ENCODE results near the gene TMEM127. TPM values are rescaled to one million over a fixed set of nuclear protein-coding genes. Genes with fewer than 3 reads are reported as not detected.
A peak's percentile ranks its signal among the peaks of the same experiment; 100 is the strongest.

The TMEM127 gene
- total RNA-seq, 1 donor from 2014 or later, result 45.2 TPM

DNA sequence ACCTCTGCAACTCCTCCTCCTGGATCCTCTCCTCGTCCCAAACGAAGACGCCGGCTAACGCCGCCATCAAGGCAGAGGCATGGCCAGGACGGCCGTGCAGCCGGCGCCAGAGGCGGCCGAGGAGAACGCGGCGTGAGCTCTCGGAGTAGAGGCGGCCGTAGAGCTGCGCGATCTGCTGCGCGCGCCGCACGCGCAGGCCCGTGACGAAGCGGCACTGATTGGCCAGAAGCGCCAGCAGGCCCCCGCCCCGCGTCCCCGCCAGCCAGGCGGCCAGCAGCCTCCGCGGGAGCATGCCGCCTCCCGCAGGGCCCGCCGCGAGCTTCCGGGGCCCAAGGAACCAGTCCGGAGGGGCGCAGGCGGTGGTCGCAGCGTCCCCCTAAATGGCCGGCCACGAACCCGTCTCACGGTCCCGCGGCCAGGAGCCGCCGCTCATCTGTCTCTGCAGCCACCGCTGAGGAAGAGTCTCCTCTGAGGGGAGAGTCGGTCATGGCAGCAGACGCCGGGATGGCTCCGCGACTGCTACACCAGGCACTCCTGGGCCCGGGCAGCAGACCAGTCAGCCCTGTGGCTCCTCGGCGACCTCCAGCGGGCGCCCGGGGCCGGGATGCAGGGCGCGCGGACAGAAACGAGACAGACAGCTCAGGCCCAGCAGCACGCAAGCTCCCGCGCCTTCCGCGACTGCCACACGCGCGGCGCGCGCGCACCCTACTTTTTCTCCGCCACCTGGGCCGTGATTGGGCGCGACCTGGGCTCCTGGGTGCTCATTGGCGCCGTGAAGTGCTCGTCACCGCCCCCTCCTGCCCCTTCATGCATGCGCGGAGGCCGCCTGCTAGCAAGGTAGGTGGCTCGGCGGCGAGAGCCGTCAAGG is 57.4 kb downstream of the TMEM127 start, which contains the start of gene STARD7:
TSS of gene STARD7 (minus strand) at position 685 of the 868 bp plus-strand sequence. CDS start at position 292, 393 bp downstream.
- DNase-seq (ENCODE audit: low read depth), result peak; percentile 98

DNA sequence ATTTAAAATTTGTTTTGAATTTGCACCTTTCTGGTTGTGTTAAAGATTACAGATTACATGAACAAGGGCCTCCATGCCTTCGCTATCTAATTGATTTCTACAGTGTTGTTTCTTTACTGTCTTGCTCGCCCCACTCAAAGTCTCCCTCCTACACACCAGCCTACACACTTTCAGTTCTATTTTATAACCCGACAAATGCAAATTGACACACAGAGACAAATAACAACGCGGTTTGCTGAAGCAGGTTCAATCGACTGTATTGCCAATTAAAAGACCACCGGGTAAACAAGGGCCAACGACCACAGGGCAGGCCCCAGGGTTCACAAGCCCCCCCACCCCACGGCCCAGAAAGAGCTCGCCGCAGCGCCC is 58.0 kb downstream of the TMEM127 start:
- no peak for DNase-seq (ENCODE audit: low read depth)

DNA sequence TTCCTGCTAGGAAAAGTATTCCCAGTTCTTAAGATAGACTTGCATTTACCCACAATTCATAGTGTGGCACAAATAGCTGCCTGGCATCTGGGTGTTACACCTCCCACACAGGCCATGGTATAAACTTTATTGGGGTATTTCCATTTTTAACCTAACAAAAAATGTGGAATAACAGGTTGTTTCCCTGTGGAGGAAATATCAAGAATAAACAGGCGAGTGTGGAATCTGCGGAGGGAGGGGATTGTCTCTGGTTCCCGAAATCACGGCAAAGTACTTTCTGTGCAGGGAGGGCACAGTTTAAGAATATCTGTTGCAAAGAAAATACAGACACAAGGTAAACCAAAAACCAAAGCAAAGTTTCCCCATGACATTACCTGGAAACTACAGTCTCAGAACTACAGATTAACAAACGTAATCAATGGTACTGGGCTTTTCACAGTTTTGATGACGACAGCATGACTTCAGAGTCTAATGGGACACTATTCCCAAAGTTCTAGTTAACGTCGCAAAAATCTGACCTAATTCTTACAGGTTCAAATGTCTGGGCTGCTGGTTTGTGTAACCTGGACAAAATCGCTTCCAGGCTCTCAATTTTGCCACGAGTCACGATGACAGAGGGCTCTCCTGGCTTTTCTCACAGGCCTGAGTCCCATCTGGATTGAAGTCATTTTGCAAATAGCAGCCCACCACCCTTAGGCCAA is 58.6 kb downstream of the TMEM127 start:
- DNase-seq (ENCODE audit: low read depth), result no peak

- DNase-seq (ENCODE audit: low read depth), result peak; percentile 41
These were observed 59.9 kb downstream of the TMEM127 start for GRCh38 chr2:96205888-96206287.

GRCh38 chr2:96204836-96205624 is 60.8 kb downstream of the TMEM127 start:
- peak; percentile 50 for DNase-seq (ENCODE audit: low read depth)

- no peak for DNase-seq (ENCODE audit: low read depth)
These were observed 62.4 kb downstream of the TMEM127 start for GRCh38 chr2:96203130-96204028.

- DNase-seq (ENCODE audit: low read depth), result peak; percentile 32
These were observed 63.5 kb downstream of the TMEM127 start for GRCh38 chr2:96202152-96202854.

GRCh38 chr2:96201338-96201737 is 64.5 kb downstream of the TMEM127 start:
- DNase-seq (ENCODE audit: low read depth), result no peak

DNA sequence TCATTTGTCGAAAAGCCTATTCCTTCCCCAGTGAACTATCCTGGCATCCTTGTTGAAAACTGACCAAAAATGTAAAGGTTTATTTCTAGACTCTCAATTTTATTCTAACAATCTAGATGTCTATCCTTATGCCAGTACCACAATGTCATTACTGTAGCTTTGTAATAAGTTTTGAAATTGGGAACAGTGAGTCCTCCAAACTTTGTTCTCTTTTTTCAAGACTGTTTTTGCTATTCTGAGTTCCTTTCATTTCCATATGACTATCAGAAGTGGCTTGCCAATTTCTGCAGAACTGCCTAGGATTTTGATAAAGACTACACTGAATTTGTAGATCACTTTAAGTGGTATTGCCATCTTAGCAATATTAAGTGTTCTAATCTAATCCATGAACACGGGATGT is 66.9 kb downstream of the TMEM127 start:
- no peak for DNase-seq (ENCODE audit: low read depth)

Other genes with a start within 250 kb of the TMEM127 start
- gene GPAT2, start 231.1 kb downstream of the TMEM127 start, total RNA-seq, result not detected in 2 replicates
- not detected in 2 replicates for gene ADRA2B, start 149.4 kb downstream of the TMEM127 start, total RNA-seq
- gene ASTL, start 127.5 kb downstream of the TMEM127 start, total RNA-seq, result not detected in 2 replicates
- 1.6 and 1.9 TPM in 2 replicates for gene DUSP2, start 120.6 kb downstream of the TMEM127 start, total RNA-seq
- 178 and 248 TPM in 2 replicates for gene STARD7, start 57.2 kb downstream of the TMEM127 start, total RNA-seq
- gene CIAO1, start 228 bp upstream of the TMEM127 start, total RNA-seq, result 101 and 125 TPM in 2 replicates
- gene SNRNP200, start 39.5 kb upstream of the TMEM127 start, total RNA-seq, result 37.6 and 38.0 TPM in 2 replicates
- gene ITPRIPL1, start 59.3 kb upstream of the TMEM127 start, total RNA-seq, result 0.29 TPM in 1 of 2 replicates, not detected in the other
- 0.59 TPM in 1 of 2 replicates, not detected in the other for gene NCAPH, start 69.8 kb upstream of the TMEM127 start, total RNA-seq
- gene NEURL3, start 239.4 kb upstream of the TMEM127 start, total RNA-seq, result not detected in 2 replicates